GM13977 (cell line): ENCODE measurements around the gene LYPLA2.
A peak's percentile ranks its signal among the peaks of the same experiment; 100 is the strongest.

Source experiments
- DNase-seq: peaks from one replicate; pipeline ENCODE4 v3.0.0; 2012; ENCODE audit warnings: low spot score
- CTCF ChIP-seq: IDR thresholded peaks from 2 replicates; pipeline ENCODE4 v1.5.1; 2012; ENCODE audit warnings: mild to moderate bottlenecking, control low read depth; ENCODE audit not compliant: insufficient read depth; ENCODE audit errors: extremely low read depth, missing control alignments
- in situ Hi-C: fragments of 300-500 bp; cut with MboI; formaldehyde crosslinking; loops from one replicate; pipeline ENCODE4 v1.12.0; 2022; ENCODE audit warnings: low sequenced_read_pairs, low pct_unique_long_range_greater_than_20kb, mixed read lengths, inconsistent platforms; ENCODE audit not compliant: unreplicated experiment

Gene LYPLA2

GRCh38 chr1:23751050-23751814, 39.7 kb upstream of the LYPLA2 start:
- DNase-seq = peak; percentile 78
- in situ Hi-C loops = no loop called here
- TF ChIP-seq CTCF = peak; percentile 88

GRCh38 chr1:23751815-23752200, 39.1 kb upstream of the LYPLA2 start:
- in situ Hi-C loops = no loop called here
- no peak for DNase-seq
- no peak for TF ChIP-seq CTCF

- TF ChIP-seq CTCF = no peak
- in situ Hi-C loops = no loop called here
- no peak for DNase-seq
Observed at GRCh38 chr1:23752909-23753308, 38.0 kb upstream of the LYPLA2 start.

- in situ Hi-C loops = no loop called here
- TF ChIP-seq CTCF = no peak
- no peak for DNase-seq
Observed at GRCh38 chr1:23756676-23757075, 34.3 kb upstream of the LYPLA2 start.

GRCh38 chr1:23757812-23758211, 33.1 kb upstream of the LYPLA2 start:
- TF ChIP-seq CTCF = no peak
- no peak for DNase-seq
- in situ Hi-C loops = no loop called here

GRCh38 chr1:23759277-23759676, 31.7 kb upstream of the LYPLA2 start:
- DNase-seq = no peak
- no peak for TF ChIP-seq CTCF
- in situ Hi-C loops = no loop called here
